OCI-LY7 (cell line): ENCODE measurements around the gene SYPL1. TPM values are rescaled to one million over a fixed set of nuclear protein-coding genes. Genes with fewer than 3 reads are reported as not detected.

Experiments used
- BruUV-seq: library from RNA; stranded (reverse); fragments of 400-500 nt; replicated peaks from 2 replicates; lab custom pipeline; 2021; lab: Mats Ljungman, UMichigan
- CTCF ChIA-PET: fragments of 300-600 bp; sonication (Branson Sonifier 250); formaldehyde crosslinking; loops from one replicate; lab custom pipeline; 2022; ENCODE audit warnings: antibody characterized with exemption; ENCODE audit not compliant: unreplicated experiment; lab: Charles Lee
- POLR2A ChIA-PET: fragments of 300-600 bp; sonication (Branson Sonifier 250); formaldehyde crosslinking; loops from one replicate; lab custom pipeline; 2022; ENCODE audit warnings: antibody characterized with exemption; lab: Charles Lee
- DNase-seq: peaks from one replicate; pipeline ENCODE4 v3.0.0-alpha.2; 2015; ENCODE audit warnings: low spot score
- H2AFZ ChIP-seq: fragments of 200-600 bp; sonication (generic), shearing (Covaris generic); 2 replicates; pipeline ENCODE4 v1.6.1; 2014; ENCODE audit warnings: mild to moderate bottlenecking, antibody characterized with exemption, low read length, moderate library complexity
- H3K27ac ChIP-seq: fragments of 200-600 bp; sonication (generic); 2 replicates; pipeline ENCODE4 v1.5.1; 2014; ENCODE audit warnings: mixed run types, low read depth, mild to moderate bottlenecking, moderate library complexity, low read length, inconsistent platforms; ENCODE audit not compliant: poor library complexity, severe bottlenecking
- H3K36me3 ChIP-seq: fragments of 200-600 bp; sonication (generic); 2 replicates; pipeline ENCODE4 v1.6.1; 2014; ENCODE audit warnings: mild to moderate bottlenecking, antibody characterized with exemption, low read length, moderate library complexity, mixed read lengths; ENCODE audit not compliant: insufficient read depth
- H3K4me1 ChIP-seq: fragments of 200-600 bp; sonication (generic); 2 replicates; pipeline ENCODE4 v1.5.1; 2014; ENCODE audit warnings: mild to moderate bottlenecking, low read length; ENCODE audit not compliant: insufficient read depth, poor library complexity, severe bottlenecking
- H3K4me2 ChIP-seq: fragments of 200-600 bp; sonication (generic); 2 replicates; pipeline ENCODE4 v1.6.1; 2014; ENCODE audit warnings: mild to moderate bottlenecking, low read length
- H3K4me3 ChIP-seq: fragments of 200-600 bp; sonication (generic); 2 replicates; pipeline ENCODE4 v1.5.1; 2014; ENCODE audit warnings: mild to moderate bottlenecking, low read depth, low read length; ENCODE audit not compliant: poor library complexity, severe bottlenecking
- H3K79me2 ChIP-seq: fragments of 200-600 bp; sonication (generic); 2 replicates; pipeline ENCODE4 v1.6.1; 2016; ENCODE audit warnings: low read depth, mild to moderate bottlenecking, low read length, moderate library complexity, mixed read lengths; ENCODE audit not compliant: insufficient read depth
- H3K9me2 ChIP-seq: fragments of 200-600 bp; sonication (generic); 2 replicates; pipeline ENCODE4 v1.6.1; 2016; ENCODE audit warnings: mild to moderate bottlenecking, low read length, mixed read lengths; ENCODE audit not compliant: insufficient read depth
- H3K9me3 ChIP-seq: fragments of 200-600 bp; sonication (generic); 2 replicates; pipeline ENCODE4 v1.6.1; 2014; ENCODE audit warnings: mild to moderate bottlenecking, mixed run types, low read length, mixed read lengths
- H4K20me1 ChIP-seq: fragments of 200-600 bp; sonication (generic); 2 replicates; pipeline ENCODE4 v1.6.1; 2014; ENCODE audit warnings: mild to moderate bottlenecking, antibody characterized with exemption, low read length, moderate library complexity, mixed read lengths; ENCODE audit not compliant: insufficient read depth
- CTCF ChIP-seq: fragments of 200-600 bp; sonication (generic); conservative IDR thresholded peaks from 2 replicates; pipeline ENCODE4 v1.5.1; 2014; ENCODE audit warnings: mild to moderate bottlenecking, antibody characterized with exemption, low read length, moderate library complexity, mixed read lengths
- EZH2phosphoT487 ChIP-seq: fragments of 200-600 bp; sonication (generic); IDR thresholded peaks from 2 replicates; pipeline ENCODE4 v1.6.1; 2018; ENCODE audit warnings: low read depth, borderline replicate concordance, mild to moderate bottlenecking, mixed run types, antibody characterized with exemption, low read length, moderate library complexity, mixed read lengths
- intact Hi-C: fragments of 100-400 bp; cut with micrococcal nuclease; formaldehyde crosslinking; loops from one replicate; pipeline ENCODE4 v1.10.0; 2022; ENCODE audit not compliant: unreplicated experiment
- total RNA-seq, 2 experiments: library from RNA; depleted of rRNA in 1 of 2; stranded (reverse); fragments of >200 nt in 1 of 2; shearing (Covaris generic) in 1 of 2; gene quantifications; 2 replicates each; pipeline ENCODE4 v1.2.3, GENCODE V29; 2014 to 2022

The SYPL1 gene
- total RNA-seq, 2 experiments from 2014 or later: 34.1 to 112 TPM

GRCh38 chr7:106121189-106121810, 9.2 kb upstream of the SYPL1 start:
- Histone ChIP-seq H3K4me2 (peak overlapping the region; percentile 15; the same call in 1 of the 2 replicates), H4K20me1 (no peaks in the 10 kb centered on the region), H3K9me3 (no peaks in the 10 kb centered on the region), H3K4me1 (peaks cover 63% of the 10 kb centered on the region), H3K36me3 (no peaks in the 10 kb centered on the region), H3K9me2 (no peaks in the 10 kb centered on the region), H3K79me2 (no peaks in the 10 kb centered on the region), H2AFZ (peak overlapping the region; percentile 74), H3K27ac (no peak overlapping the region), H3K4me3 (no peak overlapping the region)
- no peak for TF ChIP-seq EZH2phosphoT487
- no peak for TF ChIP-seq CTCF
- BruUV-seq: no TSS peak
- intact Hi-C loops: no loop called here
- no peak for DNase-seq
- CTCF ChIA-PET: no interaction called here
- POLR2A ChIA-PET: interaction anchor here (1.3 to 1.4 kb wide), 2 partner anchors 10 to 15 kb away, joined by 4 read pairs; no protein-coding TSS in a partner anchor

GRCh38 chr7:106120500-106120899, 8.4 kb upstream of the SYPL1 start:
- H4K20me1 ChIP-seq: no peaks in the 10 kb centered on the region
- intact Hi-C loops: no loop called here
- no peak overlapping the region for H3K27ac ChIP-seq
- no peak for DNase-seq
- H3K9me2 ChIP-seq: no peaks in the 10 kb centered on the region
- no peaks in the 10 kb centered on the region for H3K79me2 ChIP-seq
- BruUV-seq: no TSS peak
- no peaks in the 10 kb centered on the region for H3K36me3 ChIP-seq
- H3K4me3 ChIP-seq: no peak overlapping the region
- POLR2A ChIA-PET: interaction anchor here (1.3 to 1.6 kb wide), 3 partner anchors 11 to 55 kb away, joined by 3 to 4 read pairs (median 4); no protein-coding TSS in a partner anchor
- H2AFZ ChIP-seq: peak overlapping the region; percentile 38; the same call in 1 of the 2 replicates
- no peak for TF ChIP-seq CTCF
- H3K9me3 ChIP-seq: no peaks in the 10 kb centered on the region
- peaks cover 66% of the 10 kb centered on the region for H3K4me1 ChIP-seq
- H3K4me2 ChIP-seq: 0 out of 2 replicates have a peak overlapping the region, but pooled peaks have one; percentile 0
- CTCF ChIA-PET: no interaction called here

GRCh38 chr7:106119719-106120118, 7.6 kb upstream of the SYPL1 start:
- no peak for DNase-seq
- no peaks in the 10 kb centered on the region for H3K9me3 ChIP-seq
- peaks cover 74% of the 10 kb centered on the region for H3K4me1 ChIP-seq
- BruUV-seq: no TSS peak
- no peaks in the 10 kb centered on the region for H3K79me2 ChIP-seq
- CTCF ChIA-PET: interaction anchor here (0.8 kb wide), 1 partner anchor 34 kb away, joined by 4 read pairs; no protein-coding TSS in a partner anchor
- H4K20me1 ChIP-seq: no peaks in the 10 kb centered on the region
- no peak overlapping the region for H3K4me3 ChIP-seq
- intact Hi-C loops: loop anchor here (10.0 kb wide), 1 partner anchor 1105 kb away; the partner anchor contains the start of gene KMT2E
- TF ChIP-seq EZH2phosphoT487: no peak
- TF ChIP-seq CTCF: no peak
- POLR2A ChIA-PET: interaction anchor here (0.7 to 1.9 kb wide), 10 partner anchors 12 to 100 kb away, joined by 3 to 9 read pairs (median 4); no protein-coding TSS in a partner anchor
- H3K4me2 ChIP-seq: peak overlapping the region; percentile 27
- no peaks in the 10 kb centered on the region for H3K9me2 ChIP-seq
- H2AFZ ChIP-seq: peak overlapping the region; percentile 38; the same call in 1 of the 2 replicates
- H3K27ac ChIP-seq: no peak overlapping the region
- H3K36me3 ChIP-seq: no peaks in the 10 kb centered on the region
